WTC11 (cell line): ENCODE data around the gene PPM1E. TPM values are rescaled to one million over a fixed set of nuclear protein-coding genes. Genes with fewer than 3 reads are reported as not detected.

Source experiments
- ATAC-seq: fragments of 200-7000 bp; cut with Tn5 transposase; 2 replicates; pipeline ENCODE4 v1.10.0; 2021; ENCODE audit warnings: mild to moderate bottlenecking, moderate library complexity
- Bru-seq: library from RNA; stranded (reverse); fragments of 400-500 nt; gene quantifications from one replicate; lab custom pipeline; 2021; lab: Mats Ljungman, UMichigan
- CTCF ChIA-PET: fragments of 300-600 bp; sonication (Branson Sonifier 250); formaldehyde crosslinking; loops from one replicate; lab custom pipeline; 2021; ENCODE audit warnings: antibody characterized with exemption; lab: Charles Lee
- POLR2A ChIA-PET: fragments of 350-600 bp; sonication (Branson Sonifier 250); formaldehyde crosslinking; loops from one replicate; lab custom pipeline; 2021; ENCODE audit warnings: antibody characterized with exemption; lab: Charles Lee
- DNase-seq: peaks from one replicate; pipeline ENCODE4 v3.0.0; 2021; ENCODE audit warnings: low spot score
- H3K27ac Mint-ChIP-seq: 2 replicates; pipeline ENCODE4 v1.8.0; 2021; ENCODE audit warnings: mixed read lengths
- H3K27me3 Mint-ChIP-seq: 2 replicates; pipeline ENCODE4 v1.8.0; 2021; ENCODE audit warnings: low read depth, mild to moderate bottlenecking, moderate library complexity, mixed read lengths
- H3K36me3 Mint-ChIP-seq: 2 replicates; pipeline ENCODE4 v1.8.0; 2021; ENCODE audit warnings: mixed read lengths
- H3K4me1 Mint-ChIP-seq: 2 replicates; pipeline ENCODE4 v1.8.0; 2022; ENCODE audit warnings: mixed read lengths
- H3K4me3 Mint-ChIP-seq: 2 replicates; pipeline ENCODE4 v1.8.0; 2021; ENCODE audit warnings: mild to moderate bottlenecking, moderate library complexity, mixed read lengths
- H3K9me3 Mint-ChIP-seq: 2 replicates; pipeline ENCODE4 v1.8.0; 2021; ENCODE audit warnings: mixed read lengths
- CREM ChIP-seq: sonication (generic); formaldehyde crosslinking; IDR thresholded peaks from 2 replicates; pipeline ENCODE4 v1.8.1; 2022; ENCODE audit warnings: mild to moderate bottlenecking, missing genetic modification reagents, moderate library complexity
- E2F1 ChIP-seq: sonication (generic); formaldehyde crosslinking; IDR thresholded peaks from 2 replicates; pipeline ENCODE4 v1.8.0; 2022; ENCODE audit warnings: mild to moderate bottlenecking, missing genetic modification reagents
- ELF4 ChIP-seq: sonication (generic); formaldehyde crosslinking; IDR thresholded peaks from 2 replicates; pipeline ENCODE4 v1.8.1; 2022; ENCODE audit warnings: low read depth, mild to moderate bottlenecking, moderate library complexity, missing genetic modification reagents
- FOXK1 ChIP-seq: sonication (generic); formaldehyde crosslinking; IDR thresholded peaks from 2 replicates; pipeline ENCODE4 v1.8.0; 2022; ENCODE audit warnings: mild to moderate bottlenecking, moderate library complexity, missing genetic modification reagents
- FOXP1 ChIP-seq: sonication (generic); formaldehyde crosslinking; IDR thresholded peaks from 2 replicates; pipeline ENCODE4 v1.8.0; 2022; ENCODE audit warnings: missing genetic modification reagents, mild to moderate bottlenecking, moderate library complexity, borderline replicate concordance
- FOXP4 ChIP-seq: sonication (generic); formaldehyde crosslinking; IDR thresholded peaks from 2 replicates; pipeline ENCODE4 v1.8.0; 2022; ENCODE audit warnings: mild to moderate bottlenecking, missing genetic modification reagents
- HMGXB4 ChIP-seq: sonication (generic); formaldehyde crosslinking; IDR thresholded peaks from 2 replicates; pipeline ENCODE4 v1.8.1; 2023; ENCODE audit warnings: mild to moderate bottlenecking, moderate library complexity, missing genetic modification reagents
- IRF2 ChIP-seq: sonication (generic); formaldehyde crosslinking; IDR thresholded peaks from 2 replicates; pipeline ENCODE4 v1.8.0; 2022; ENCODE audit warnings: low read depth, missing genetic modification reagents, borderline replicate concordance
- MYBL2 ChIP-seq: sonication (generic); formaldehyde crosslinking; IDR thresholded peaks from 2 replicates; pipeline ENCODE4 v1.8.1; 2023; ENCODE audit warnings: mild to moderate bottlenecking, moderate library complexity, missing genetic modification reagents
- NR3C1 ChIP-seq: sonication (generic); formaldehyde crosslinking; conservative IDR thresholded peaks from 2 replicates; pipeline ENCODE4 v1.8.1; 2023; ENCODE audit warnings: low read depth, mild to moderate bottlenecking, missing genetic modification reagents
- OVOL2 ChIP-seq: fragments of 250-450 bp; sonication (Bioruptor Pico); IDR thresholded peaks from 2 replicates; pipeline ENCODE4 v1.9.0; 2021; ENCODE audit warnings: mild to moderate bottlenecking, borderline replicate concordance
- SMAD3 ChIP-seq: sonication (generic); formaldehyde crosslinking; IDR thresholded peaks from 2 replicates; pipeline ENCODE4 v1.8.0; 2022; ENCODE audit warnings: missing genetic modification reagents, mild to moderate bottlenecking, borderline replicate concordance
- TEAD1 ChIP-seq: sonication (generic); formaldehyde crosslinking; IDR thresholded peaks from 2 replicates; pipeline ENCODE4 v1.8.0; 2022; ENCODE audit warnings: mild to moderate bottlenecking, missing genetic modification reagents
- ZBTB21 ChIP-seq: sonication (generic); formaldehyde crosslinking; IDR thresholded peaks from 2 replicates; pipeline ENCODE4 v1.8.1; 2023; ENCODE audit warnings: mild to moderate bottlenecking, missing genetic modification reagents, borderline replicate concordance
- ZBTB43 ChIP-seq: sonication (generic); formaldehyde crosslinking; IDR thresholded peaks from 2 replicates; pipeline ENCODE4 v1.8.1; 2023; ENCODE audit warnings: mild to moderate bottlenecking, missing genetic modification reagents
- ZNF232 ChIP-seq: sonication (generic); formaldehyde crosslinking; IDR thresholded peaks from 2 replicates; pipeline ENCODE4 v1.8.0; 2022; ENCODE audit warnings: mild to moderate bottlenecking, missing genetic modification reagents
- ZNF396 ChIP-seq: fragments of 250-450 bp; sonication (Bioruptor Pico); IDR thresholded peaks from 2 replicates; pipeline ENCODE4 v1.8.0; 2021; ENCODE audit warnings: mild to moderate bottlenecking, moderate library complexity, borderline replicate concordance
- ZNF416 ChIP-seq: fragments of 250-450 bp; sonication (Bioruptor Pico); IDR thresholded peaks from 2 replicates; pipeline ENCODE4 v1.9.0; 2021; ENCODE audit warnings: mild to moderate bottlenecking, inconsistent platforms
- long read RNA-seq, 3 experiments: library from RNA in 1 of 3; library from capped mRNA in 1 of 3; library from polyadenylated mRNA in 1 of 3; unstranded in 2 of 3; stranded (forward) in 1 of 3; transcript quantifications; one replicate each; pipeline ENCODE4 v2.0.0, GENCODE V29; 2021
- total RNA-seq: library from RNA; stranded (reverse); gene quantifications from 3 replicates; pipeline ENCODE4 v1.2.3, GENCODE V29; 2021
- TF ChIP-seq, protein P1 (sequence below): sonication (generic); formaldehyde crosslinking; IDR thresholded peaks from 2 replicates; pipeline ENCODE4 v1.8.1; 2023; ENCODE audit warnings: mild to moderate bottlenecking, missing genetic modification reagents, moderate library complexity
- TF ChIP-seq, protein P2 (sequence below): sonication (generic); formaldehyde crosslinking; IDR thresholded peaks from 2 replicates; pipeline ENCODE4 v1.8.0; 2022; ENCODE audit warnings: mild to moderate bottlenecking, missing genetic modification reagents
- TF ChIP-seq, protein P3 (sequence below): sonication (generic); formaldehyde crosslinking; IDR thresholded peaks from 2 replicates; pipeline ENCODE4 v1.8.0; 2023; ENCODE audit warnings: missing genetic modification reagents, mild to moderate bottlenecking, borderline replicate concordance
- TF ChIP-seq, protein P4 (sequence below): sonication (generic); formaldehyde crosslinking; IDR thresholded peaks from 2 replicates; pipeline ENCODE4 v1.8.1; 2022; ENCODE audit warnings: mild to moderate bottlenecking, moderate library complexity, missing genetic modification reagents

PPM1E gene
- total RNA-seq = 8.1 to 8.4 TPM (median 8.2 TPM) in 3 replicates
- Bru-seq, nascent RNA = percentile 57 among the genes with signal in this experiment
- long read RNA-seq, experiment 1, full-length matches to known transcripts = 15 of 30 reads
- long read RNA-seq, experiment 1, partial matches to known transcripts = 2 of 30 reads
- long read RNA-seq, experiment 1, other reads (novel, unspliced or antisense) = 13 of 30 reads
- long read RNA-seq, experiment 2, full-length matches to known transcripts = 1 of 11 reads
- long read RNA-seq, experiment 2, partial matches to known transcripts = 1 of 11 reads
- long read RNA-seq, experiment 2, other reads (novel, unspliced or antisense) = 9 of 11 reads
- long read RNA-seq, experiment 3, partial matches to known transcripts = 0 of 1 reads
- long read RNA-seq, experiment 3, other reads (novel, unspliced or antisense) = 1 of 1 reads

DNA sequence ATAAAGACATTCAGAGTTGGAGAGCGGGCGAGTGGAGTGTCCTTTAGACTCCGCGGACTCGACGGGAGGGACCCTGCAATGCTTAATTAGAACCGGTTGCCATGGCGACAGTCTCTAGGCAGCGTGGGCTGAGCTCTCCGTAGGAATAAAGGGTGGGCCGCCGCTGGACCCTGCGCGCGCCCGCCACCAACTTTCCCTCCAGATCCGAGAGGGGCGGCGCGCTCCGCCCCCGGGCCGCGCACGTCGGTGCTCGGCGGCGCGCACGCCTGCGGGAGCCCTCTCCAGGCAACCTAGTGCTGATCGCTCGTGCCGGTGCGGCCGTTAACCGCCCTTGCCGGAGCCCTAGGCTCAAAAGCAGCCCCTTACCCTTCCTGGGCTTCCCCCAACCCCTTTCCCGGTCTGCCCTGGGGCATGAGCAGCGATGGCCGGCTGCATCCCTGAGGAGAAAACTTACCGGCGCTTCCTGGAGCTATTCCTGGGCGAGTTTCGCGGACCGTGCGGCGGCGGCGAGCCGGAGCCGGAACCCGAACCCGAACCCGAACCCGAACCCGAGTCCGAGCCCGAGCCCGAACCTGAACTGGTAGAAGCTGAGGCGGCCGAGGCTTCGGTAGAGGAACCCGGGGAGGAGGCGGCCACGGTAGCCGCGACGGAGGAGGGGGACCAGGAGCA, at the start of gene PPM1E:
PPM1E (plus strand) TSS at position 278 of the 669 bp plus-strand sequence.
- peak; percentile 92 for DNase-seq
- peaks cover 43% of the 10 kb centered on the region for H3K27me3 Mint-ChIP-seq
- ATAC-seq = peak; percentile 93
- ChIA-PET CTCF (interaction anchor here (0.6 to 2.1 kb wide), 6 partner anchors 44 to 249 kb away, joined by 3 to 10 read pairs (median 4); no protein-coding TSS in a partner anchor), POLR2A (interaction anchor here (0.7 to 0.8 kb wide), 3 partner anchors 13 to 98 kb away, joined by 3 to 6 read pairs (median 4); no protein-coding TSS in a partner anchor)
- H3K27ac Mint-ChIP-seq = no peak within 1 kb of the TSS
- H3K36me3 Mint-ChIP-seq = no peaks in the 10 kb centered on the region
- H3K4me3 Mint-ChIP-seq = peak within 1 kb of the TSS; percentile 99
- H3K4me1 Mint-ChIP-seq = peaks cover 8% of the 10 kb centered on the region
- H3K9me3 Mint-ChIP-seq = 0 out of 2 replicates have a peak, but pooled peaks cover 3% of the 10 kb centered on the region
- 0 out of 2 replicates have a peak, but pooled peaks have one; percentile 57 for TF ChIP-seq E2F1 (CRISPR knock-in tag)
- peak; percentile 88 for TF ChIP-seq MYBL2 (CRISPR knock-in tag)
- no peak for TF ChIP-seq NR3C1 (CRISPR knock-in tag)
- no peak for TF ChIP-seq CREM
- TF ChIP-seq ZNF232 = 0 out of 2 replicates have a peak, but pooled peaks have one; percentile 33
- TF ChIP-seq ELF4 (CRISPR knock-in tag) = no peak
- no peak for TF ChIP-seq ZNF416
- TF ChIP-seq FOXK1 (CRISPR knock-in tag) = peak; percentile 61
- 0 out of 2 replicates have a peak, but pooled peaks have one; percentile 39 for TF ChIP-seq TEAD1 (CRISPR knock-in tag)
- TF ChIP-seq FOXP4 (CRISPR knock-in tag) = 0 out of 2 replicates have a peak, but pooled peaks have one; percentile 5
- TF ChIP-seq, protein P1, sequence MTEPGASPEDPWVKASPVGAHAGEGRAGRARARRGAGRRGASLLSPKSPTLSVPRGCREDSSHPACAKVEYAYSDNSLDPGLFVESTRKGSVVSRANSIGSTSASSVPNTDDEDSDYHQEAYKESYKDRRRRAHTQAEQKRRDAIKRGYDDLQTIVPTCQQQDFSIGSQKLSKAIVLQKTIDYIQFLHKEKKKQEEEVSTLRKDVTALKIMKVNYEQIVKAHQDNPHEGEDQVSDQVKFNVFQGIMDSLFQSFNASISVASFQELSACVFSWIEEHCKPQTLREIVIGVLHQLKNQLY (CRISPR knock-in tag) = no peak
- peak; percentile 52; the same call in 1 of the 2 replicates for TF ChIP-seq FOXP1 (CRISPR knock-in tag)
- peak; percentile 73 for TF ChIP-seq HMGXB4 (CRISPR knock-in tag)
- TF ChIP-seq ZBTB21 (CRISPR knock-in tag) = no peak
- TF ChIP-seq ZNF396 (CRISPR knock-in tag) = no peak
- TF ChIP-seq SMAD3 = no peak
- no peak for TF ChIP-seq IRF2
- TF ChIP-seq, protein P2, sequence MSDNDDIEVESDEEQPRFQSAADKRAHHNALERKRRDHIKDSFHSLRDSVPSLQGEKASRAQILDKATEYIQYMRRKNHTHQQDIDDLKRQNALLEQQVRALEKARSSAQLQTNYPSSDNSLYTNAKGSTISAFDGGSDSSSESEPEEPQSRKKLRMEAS (CRISPR knock-in tag) = peak; percentile 72; the same call in 1 of the 2 replicates
- TF ChIP-seq, protein P3, sequence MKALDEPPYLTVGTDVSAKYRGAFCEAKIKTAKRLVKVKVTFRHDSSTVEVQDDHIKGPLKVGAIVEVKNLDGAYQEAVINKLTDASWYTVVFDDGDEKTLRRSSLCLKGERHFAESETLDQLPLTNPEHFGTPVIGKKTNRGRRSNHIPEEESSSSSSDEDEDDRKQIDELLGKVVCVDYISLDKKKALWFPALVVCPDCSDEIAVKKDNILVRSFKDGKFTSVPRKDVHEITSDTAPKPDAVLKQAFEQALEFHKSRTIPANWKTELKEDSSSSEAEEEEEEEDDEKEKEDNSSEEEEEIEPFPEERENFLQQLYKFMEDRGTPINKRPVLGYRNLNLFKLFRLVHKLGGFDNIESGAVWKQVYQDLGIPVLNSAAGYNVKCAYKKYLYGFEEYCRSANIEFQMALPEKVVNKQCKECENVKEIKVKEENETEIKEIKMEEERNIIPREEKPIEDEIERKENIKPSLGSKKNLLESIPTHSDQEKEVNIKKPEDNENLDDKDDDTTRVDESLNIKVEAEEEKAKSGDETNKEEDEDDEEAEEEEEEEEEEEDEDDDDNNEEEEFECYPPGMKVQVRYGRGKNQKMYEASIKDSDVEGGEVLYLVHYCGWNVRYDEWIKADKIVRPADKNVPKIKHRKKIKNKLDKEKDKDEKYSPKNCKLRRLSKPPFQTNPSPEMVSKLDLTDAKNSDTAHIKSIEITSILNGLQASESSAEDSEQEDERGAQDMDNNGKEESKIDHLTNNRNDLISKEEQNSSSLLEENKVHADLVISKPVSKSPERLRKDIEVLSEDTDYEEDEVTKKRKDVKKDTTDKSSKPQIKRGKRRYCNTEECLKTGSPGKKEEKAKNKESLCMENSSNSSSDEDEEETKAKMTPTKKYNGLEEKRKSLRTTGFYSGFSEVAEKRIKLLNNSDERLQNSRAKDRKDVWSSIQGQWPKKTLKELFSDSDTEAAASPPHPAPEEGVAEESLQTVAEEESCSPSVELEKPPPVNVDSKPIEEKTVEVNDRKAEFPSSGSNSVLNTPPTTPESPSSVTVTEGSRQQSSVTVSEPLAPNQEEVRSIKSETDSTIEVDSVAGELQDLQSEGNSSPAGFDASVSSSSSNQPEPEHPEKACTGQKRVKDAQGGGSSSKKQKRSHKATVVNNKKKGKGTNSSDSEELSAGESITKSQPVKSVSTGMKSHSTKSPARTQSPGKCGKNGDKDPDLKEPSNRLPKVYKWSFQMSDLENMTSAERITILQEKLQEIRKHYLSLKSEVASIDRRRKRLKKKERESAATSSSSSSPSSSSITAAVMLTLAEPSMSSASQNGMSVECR = 0 out of 2 replicates have a peak, but pooled peaks have one; percentile 75
- no peak for TF ChIP-seq OVOL2 (CRISPR knock-in tag)
- TF ChIP-seq, protein P4, sequence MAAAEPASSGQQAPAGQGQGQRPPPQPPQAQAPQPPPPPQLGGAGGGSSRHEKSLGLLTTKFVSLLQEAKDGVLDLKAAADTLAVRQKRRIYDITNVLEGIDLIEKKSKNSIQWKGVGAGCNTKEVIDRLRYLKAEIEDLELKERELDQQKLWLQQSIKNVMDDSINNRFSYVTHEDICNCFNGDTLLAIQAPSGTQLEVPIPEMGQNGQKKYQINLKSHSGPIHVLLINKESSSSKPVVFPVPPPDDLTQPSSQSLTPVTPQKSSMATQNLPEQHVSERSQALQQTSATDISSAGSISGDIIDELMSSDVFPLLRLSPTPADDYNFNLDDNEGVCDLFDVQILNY = peak; percentile 67; the same call in 1 of the 2 replicates
- TF ChIP-seq ZBTB43 (CRISPR knock-in tag) = no peak
